Stomach (tissue), 4 donors: ENCODE measurements around the gene XRCC1.

Experiments used
- CTCF ChIP-seq, 7 experiments: fragments of 450-650 bp in 4 of 7; fragments of 200-600 bp in 3 of 7; sonication (generic) in 3 of 7; IDR thresholded peaks; one replicate each; pipeline ENCODE4 v1.5.1; 2016 to 2019; ENCODE audit warnings: antibody characterized with exemption in 7 of 7, control low read depth in 2 of 7, mild to moderate bottlenecking in 1 of 7
- POLR2A ChIP-seq, 4 donors: fragments of 450-650 bp; IDR thresholded peaks; one replicate each; pipeline ENCODE4 v1.6.1; 2016; ENCODE audit warnings: antibody characterized with exemption in 4 of 4, control low read depth in 2 of 4, mild to moderate bottlenecking in 1 of 4, moderate library complexity in 1 of 4
- POLR2AphosphoS5 ChIP-seq, 3 donors: sonication (generic); formaldehyde crosslinking; IDR thresholded peaks; one replicate each; pipeline ENCODE4 v1.6.1; 2016; ENCODE audit warnings: antibody characterized with exemption in 3 of 3

- TF ChIP-seq CTCF (IDR thresholded peaks at IDR 0.05): no peak
- no peak for TF ChIP-seq POLR2AphosphoS5 (IDR thresholded peaks at IDR 0.05)
- TF ChIP-seq POLR2A (IDR thresholded peaks at IDR 0.05): no peak
Measured at GRCh38 chr19:43610493-43610892, 35.2 kb upstream of the XRCC1 start.
